AG10803 (cell line): ENCODE results near the gene CCNI.
"Not testable (repeated sequence)": the region's sequence is repeated elsewhere in the genome, so short reads cannot be mapped to it uniquely, and the experiment has no call there.

Experiments used
- DNase-seq: peaks from one replicate; pipeline ENCODE4 v3.0.0; 2010; ENCODE audit warnings: low read depth
- H3K4me3 ChIP-seq: 2 replicates; pipeline ENCODE4 v1.5.1; 2011; ENCODE audit warnings: mild to moderate bottlenecking, low read length, control low read depth
- CTCF ChIP-seq: conservative IDR thresholded peaks from 2 replicates; pipeline ENCODE4 v1.5.1; 2011; ENCODE audit warnings: mild to moderate bottlenecking, low read length, control low read depth, inconsistent platforms

The CCNI gene

GRCh38 chr4:77095101-77095821, 19.5 kb upstream of the CCNI start:
- H3K4me3 ChIP-seq = no peak overlapping the region
- peak; percentile 87 for TF ChIP-seq CTCF
- peak; percentile 64 for DNase-seq

- TF ChIP-seq CTCF = no peak
- no peak for DNase-seq
- no peak overlapping the region for H3K4me3 ChIP-seq
Observed at GRCh38 chr4:77094496-77094895, 18.7 kb upstream of the CCNI start.

GRCh38 chr4:77093401-77093800, 17.6 kb upstream of the CCNI start:
- TF ChIP-seq CTCF = no peak
- H3K4me3 ChIP-seq = no peak overlapping the region
- DNase-seq = peak; percentile 45

GRCh38 chr4:77092975-77093374, 17.2 kb upstream of the CCNI start:
- no peak for TF ChIP-seq CTCF
- peak; percentile 58 for DNase-seq
- no peak overlapping the region for H3K4me3 ChIP-seq

GRCh38 chr4:77089866-77090265, 14.1 kb upstream of the CCNI start:
- no peak for DNase-seq
- TF ChIP-seq CTCF = no peak
- H3K4me3 ChIP-seq = no peak overlapping the region

GRCh38 chr4:77087027-77087426, 11.2 kb upstream of the CCNI start:
- not testable (repeated sequence) for DNase-seq, H3K4me3 ChIP-seq

- no peak for TF ChIP-seq CTCF
- DNase-seq = no peak
- no peak overlapping the region for H3K4me3 ChIP-seq
Observed at GRCh38 chr4:77084019-77084639, 8.3 kb upstream of the CCNI start.
